HS-5 (cell line): ENCODE measurements around the gene PRKG1.
"Not testable (repeated sequence)": the region's sequence is repeated elsewhere in the genome, so short reads cannot be mapped to it uniquely, and the experiment has no call there.

Experiments used
- DNase-seq: peaks from one replicate; pipeline ENCODE4 v3.0.0-alpha.2; 2012; ENCODE audit warnings: low read depth

The PRKG1 gene

DNA sequence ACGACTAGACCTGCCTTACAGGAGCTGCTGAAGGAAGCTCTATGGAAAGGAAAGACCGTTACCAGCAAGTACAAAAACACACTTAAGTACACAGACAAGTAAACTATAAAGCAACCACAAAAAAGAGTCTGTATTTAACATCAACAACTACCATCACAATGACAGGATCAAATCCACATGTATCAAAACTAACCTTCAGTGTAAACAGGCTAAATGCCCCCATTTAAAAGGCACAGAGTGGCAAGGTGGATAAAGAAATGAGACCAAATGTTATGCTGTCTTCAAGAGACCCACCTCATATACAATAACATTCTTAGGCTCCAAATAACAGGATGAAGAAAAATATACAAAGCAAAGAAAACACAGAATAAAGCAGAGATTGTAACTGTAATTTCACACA lies 932.8 kb downstream of the PRKG1 start:
- no peak for DNase-seq

DNA sequence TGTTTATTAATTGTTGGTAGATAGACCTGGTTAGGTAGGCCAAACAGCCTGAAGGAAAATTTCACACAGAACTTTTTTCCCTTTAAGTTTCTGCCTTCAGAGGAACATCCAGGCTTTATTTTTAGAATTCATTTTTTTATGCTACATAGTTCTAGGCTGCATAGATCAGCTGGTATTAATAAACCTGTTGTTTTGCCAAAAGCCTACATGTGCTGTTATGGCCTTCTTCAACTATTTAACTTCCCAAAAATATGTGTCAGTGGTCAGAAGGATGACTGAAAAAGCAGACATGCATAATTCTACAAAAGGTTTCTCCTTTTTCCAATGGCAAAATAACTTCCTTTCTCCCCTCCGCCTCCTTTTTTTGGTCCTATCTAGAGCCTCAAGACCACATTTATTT lies 936.8 kb downstream of the PRKG1 start:
- no peak for DNase-seq

DNA sequence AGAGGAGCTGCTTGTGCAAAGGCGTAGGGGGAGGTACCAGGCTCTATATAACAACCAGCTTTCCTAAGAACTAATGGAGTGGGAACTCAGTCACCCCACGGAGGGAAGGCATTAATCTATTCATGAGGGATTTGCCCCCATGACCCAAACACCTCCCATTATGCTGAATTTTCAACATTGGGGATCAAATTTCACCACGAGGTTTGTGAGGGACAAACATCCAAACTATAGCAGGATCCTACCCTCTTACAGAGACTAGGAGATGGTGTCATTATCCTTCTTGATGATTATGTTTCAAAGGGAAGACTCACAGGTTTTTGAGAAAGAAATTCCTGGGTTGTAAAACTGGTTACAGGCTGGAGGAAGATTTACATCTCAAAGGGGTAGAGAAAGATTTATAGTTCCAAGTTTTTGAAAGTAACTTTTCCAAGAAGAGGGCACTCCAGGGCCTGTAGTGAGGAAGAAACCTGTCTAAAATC lies 944.8 kb downstream of the PRKG1 start:
- no peak for DNase-seq

GRCh38 chr10:52019656-52020055 lies 945.4 kb downstream of the PRKG1 start:
- DNase-seq, result no peak

DNA sequence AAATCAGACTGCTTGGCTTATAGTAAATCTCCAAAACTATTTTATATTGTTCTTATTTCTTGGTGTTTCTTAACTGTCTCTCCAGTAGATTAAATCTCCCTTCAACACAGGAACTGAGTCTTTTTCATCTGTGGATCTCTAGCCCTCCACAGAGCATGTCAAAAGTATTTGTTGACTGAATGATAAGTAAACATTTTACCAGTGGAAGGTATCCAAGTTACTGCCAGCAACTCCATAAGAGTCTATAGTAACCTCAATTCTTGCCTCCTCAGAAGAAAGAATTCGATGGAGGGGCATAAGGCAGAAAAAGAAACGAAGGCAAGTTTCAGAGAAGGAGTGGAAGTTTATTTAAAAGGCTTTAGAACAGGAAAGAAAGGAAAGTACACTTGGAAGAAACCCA lies 945.9 kb downstream of the PRKG1 start:
- DNase-seq, result no peak

- no peak for DNase-seq
Observed at GRCh38 chr10:52020702-52021101, 946.4 kb downstream of the PRKG1 start.

DNA sequence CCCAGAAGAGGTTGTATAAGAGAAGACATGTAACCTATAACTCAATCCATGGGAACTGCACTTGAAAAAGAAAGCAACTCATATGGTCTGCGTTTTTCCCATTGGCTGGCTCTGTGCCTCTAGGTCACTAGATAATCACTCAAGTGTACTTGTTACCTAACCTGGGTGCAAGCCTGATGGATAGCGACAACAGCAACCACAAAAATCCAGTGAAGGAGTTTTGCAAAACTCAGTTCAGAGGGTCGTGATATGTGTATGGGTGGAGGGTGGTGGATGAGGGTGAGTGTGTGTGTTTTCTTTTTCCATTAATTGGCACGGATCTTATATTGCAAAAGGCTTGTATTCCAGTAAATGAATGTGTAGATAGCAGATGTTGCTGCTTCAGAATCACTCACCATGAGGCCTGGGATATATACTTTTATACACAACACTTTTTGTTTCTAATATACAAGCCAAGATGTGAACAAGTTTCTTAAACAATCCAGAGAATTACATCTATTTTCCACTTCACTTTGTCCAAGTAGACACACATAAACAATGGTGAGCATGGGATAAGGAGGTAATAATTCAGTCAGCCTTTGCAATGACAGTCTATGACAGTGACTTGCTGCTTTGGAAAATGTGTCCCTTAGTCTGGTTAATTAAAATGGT lies 952.9 kb downstream of the PRKG1 start:
- no peak for DNase-seq

DNA sequence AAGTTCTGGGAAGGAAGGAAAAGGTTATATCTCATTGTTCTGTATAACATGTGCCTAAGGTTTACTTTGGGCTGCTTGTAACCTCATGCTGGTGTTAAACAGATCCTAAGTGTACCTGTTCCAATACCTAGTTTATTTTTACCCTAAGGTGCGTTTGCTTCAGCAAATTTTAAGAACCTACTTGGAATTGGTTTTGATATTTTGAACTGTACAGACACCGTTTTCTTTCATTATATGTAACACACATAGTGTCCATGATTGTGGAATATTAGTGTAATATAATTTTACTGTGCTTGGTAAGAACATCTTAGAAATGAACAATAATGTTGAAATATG lies 954.2 kb downstream of the PRKG1 start:
- no peak for DNase-seq

- DNase-seq, result no peak
Observed at GRCh38 chr10:52029628-52030027, 955.3 kb downstream of the PRKG1 start.

GRCh38 chr10:52030051-52030790 lies 955.9 kb downstream of the PRKG1 start:
- DNase-seq, result peak; percentile 8

GRCh38 chr10:52030975-52031374 lies 956.7 kb downstream of the PRKG1 start:
- DNase-seq, result no peak

DNA sequence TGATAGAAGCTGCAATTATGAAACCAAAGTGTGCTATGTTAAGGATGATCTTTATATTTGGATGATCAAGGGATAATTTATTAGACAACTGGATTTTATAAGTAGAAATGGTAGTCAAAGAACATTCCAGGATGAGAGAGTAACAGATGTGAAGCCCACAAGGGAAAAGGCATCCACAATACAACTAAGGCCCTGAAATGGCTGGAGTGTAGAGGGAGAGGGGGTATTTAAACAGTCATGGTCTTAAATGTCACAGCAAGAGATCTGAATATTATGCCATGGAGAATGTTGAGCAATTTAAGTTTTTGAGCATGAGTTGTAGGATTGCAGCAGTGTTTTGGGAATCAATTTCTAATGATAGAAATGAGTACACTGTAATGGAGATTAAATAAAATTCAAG lies 957.5 kb downstream of the PRKG1 start:
- no peak for DNase-seq

DNA sequence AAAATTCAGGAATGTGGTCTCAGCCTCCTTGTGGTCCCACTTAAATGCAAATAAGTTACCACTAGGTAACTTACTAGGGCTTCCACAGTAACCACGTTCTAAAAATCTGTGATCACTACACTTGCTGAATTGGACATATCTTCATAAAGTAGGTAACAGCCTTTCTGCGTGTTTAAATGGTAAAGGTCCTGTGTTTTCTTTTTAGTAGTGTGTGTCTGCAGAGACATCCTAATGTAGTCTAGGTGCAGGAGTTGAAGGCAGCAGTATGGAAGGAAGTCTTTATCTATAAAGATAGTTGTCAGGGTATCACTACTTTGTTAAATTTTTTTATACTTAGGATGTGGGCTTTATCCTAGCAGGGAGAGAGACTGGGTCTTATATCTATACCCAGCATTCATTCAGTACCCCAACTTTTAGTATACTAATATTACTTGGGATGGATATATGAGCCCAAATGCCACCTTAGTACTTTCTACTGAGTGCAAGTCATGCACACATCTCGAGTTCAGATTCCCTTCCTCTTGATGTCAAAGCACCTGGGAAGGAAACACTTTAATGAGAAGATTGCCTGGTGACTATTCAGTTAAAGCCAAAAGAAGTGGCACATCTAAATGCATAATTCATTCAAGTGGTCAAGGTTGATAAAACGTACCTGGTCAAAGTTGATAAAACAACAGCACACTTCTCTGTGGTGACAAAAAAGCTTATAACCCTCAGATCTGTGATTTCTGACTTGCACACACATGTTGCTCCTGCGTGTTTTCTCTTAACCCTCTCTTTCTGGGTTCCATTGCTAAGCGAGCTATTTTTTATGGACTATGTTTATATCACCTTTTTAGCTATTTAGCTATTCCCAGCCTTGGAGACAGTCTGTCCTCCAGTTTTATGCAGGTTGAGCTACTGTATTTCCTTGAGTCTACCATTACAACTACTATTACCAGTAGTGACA lies 958.7 kb downstream of the PRKG1 start:
- no peak for DNase-seq

GRCh38 chr10:52039002-52039793 lies 964.9 kb downstream of the PRKG1 start:
- not testable (repeated sequence) for DNase-seq

- DNase-seq, result no peak
Observed at GRCh38 chr10:52040486-52040885, 966.2 kb downstream of the PRKG1 start.

DNA sequence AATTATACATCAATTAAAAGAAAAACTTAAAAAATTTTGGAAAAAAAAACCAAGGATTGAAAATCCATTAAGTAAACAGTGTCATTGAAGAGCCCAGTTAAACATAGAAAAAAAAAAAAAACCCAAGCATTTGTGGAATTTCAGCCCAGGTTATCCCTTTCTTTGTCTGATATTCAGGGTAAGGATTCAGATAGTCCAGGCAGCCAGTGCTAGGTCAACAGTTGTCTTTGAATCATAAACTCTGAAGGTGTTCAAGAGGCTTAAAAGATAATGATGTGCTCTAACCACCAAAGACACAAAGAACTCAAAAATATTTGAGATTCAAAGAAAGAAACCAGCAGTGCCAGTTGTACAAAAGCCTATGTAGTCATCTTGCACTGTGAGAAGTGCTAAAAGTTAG lies 969.5 kb downstream of the PRKG1 start:
- DNase-seq, result no peak

GRCh38 chr10:52048051-52048450 lies 973.8 kb downstream of the PRKG1 start:
- DNase-seq, result no peak

- DNase-seq, result no peak
Observed at GRCh38 chr10:52050429-52051047, 976.3 kb downstream of the PRKG1 start.

DNA sequence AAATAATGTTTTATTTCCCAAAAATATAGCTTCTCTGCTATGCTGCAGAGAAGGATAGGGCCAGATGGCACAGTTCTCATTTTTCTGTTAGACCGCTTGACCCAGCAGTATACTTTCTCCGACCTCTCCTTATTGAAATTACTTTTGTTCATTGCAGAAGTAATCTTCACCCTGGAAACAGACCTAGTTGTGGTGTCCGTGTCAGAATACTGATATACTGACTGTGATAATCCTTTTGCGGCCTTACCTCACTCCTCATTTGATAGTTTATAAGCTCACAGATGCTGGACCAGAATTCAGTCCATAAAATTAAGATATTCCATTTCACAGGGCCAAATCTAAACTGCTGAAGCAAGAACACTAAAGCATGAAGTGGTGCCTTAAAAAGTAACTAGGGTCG lies 979.2 kb downstream of the PRKG1 start:
- no peak for DNase-seq

DNA sequence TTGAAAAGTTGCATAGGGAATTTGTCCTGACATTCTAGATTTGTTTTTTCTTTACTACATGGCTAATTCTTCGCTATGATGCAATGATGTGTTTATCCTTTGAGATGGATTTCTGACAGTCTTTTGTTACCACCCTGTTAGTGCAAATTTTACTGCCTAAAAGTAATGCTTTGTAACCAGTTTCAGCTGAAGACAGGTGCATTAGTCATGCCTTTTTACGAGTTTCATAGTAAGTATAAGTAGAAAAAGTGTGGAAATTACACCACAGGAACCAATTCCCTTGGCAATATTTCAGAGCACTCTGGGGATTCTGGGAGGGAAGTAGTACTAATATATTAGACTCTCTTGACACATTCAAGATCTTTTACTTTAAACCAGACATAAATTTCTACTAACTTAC lies 982.0 kb downstream of the PRKG1 start:
- DNase-seq, result no peak

GRCh38 chr10:52059089-52059488 lies 984.8 kb downstream of the PRKG1 start:
- no peak for DNase-seq
